B cell (primary cell): ENCODE data around the gene BMPER. TPM values are rescaled to one million over a fixed set of nuclear protein-coding genes. Genes with fewer than 3 reads are reported as not detected.

Experiments
- ATAC-seq: fragments of 200-7000 bp; cut with Tn5 transposase; one replicate; pipeline ENCODE4 v1.10.0; 2021; ENCODE audit warnings: low read depth, mild to moderate bottlenecking, moderate number of reproducible peaks, moderate library complexity
- CTCF ChIA-PET: fragments of 350-600 bp; sonication (Branson Sonifier 250); formaldehyde crosslinking; loops from one replicate; lab custom pipeline; 2021; ENCODE audit warnings: antibody characterized with exemption, inconsistent platforms; lab: Charles Lee
- POLR2A ChIA-PET: fragments of 350-600 bp; sonication (Branson Sonifier 250); formaldehyde crosslinking; loops from one replicate; lab custom pipeline; 2021; ENCODE audit warnings: antibody characterized with exemption; lab: Charles Lee
- DNase-seq: peaks from one replicate; pipeline ENCODE4 v3.0.0; 2013
- H2AFZ ChIP-seq: 2 replicates; pipeline ENCODE4 v1.6.1; 2012; ENCODE audit warnings: mild to moderate bottlenecking, low read depth, low read length; ENCODE audit not compliant: insufficient read depth, poor library complexity, severe bottlenecking
- H3K27ac ChIP-seq, 2 donors: 1 replicate in 1 of 2; 2 replicates in 1 of 2; pipeline ENCODE4 v1.5.1; 2012 to 2013; ENCODE audit warnings: low read length in 2 of 2, mild to moderate bottlenecking in 2 of 2, moderate library complexity in 1 of 2
- H3K27me3 ChIP-seq, 4 experiments: fragments of 200-600 bp in 1 of 4; sonication (generic) in 1 of 4; replicated peaks in 1 of 4; 1 replicate in 2 of 4; 2 replicates in 2 of 4; pipeline versions ENCODE4 v1.6.1 to v1.7.0; 2013 to 2016; ENCODE audit warnings: low read length in 3 of 4, mild to moderate bottlenecking in 2 of 4, mixed read lengths in 1 of 4, moderate library complexity in 1 of 4; ENCODE audit not compliant: insufficient read depth in 4 of 4, control insufficient read depth in 3 of 4; ENCODE audit errors: control extremely low read depth in 1 of 4
- H3K36me3 ChIP-seq, 2 experiments: replicated peaks in 1 of 2; 1 replicate in 1 of 2; 2 replicates in 1 of 2; pipeline versions ENCODE4 v1.6.1 to v1.7.1; 2013; ENCODE audit warnings: low read length in 1 of 2; ENCODE audit not compliant: insufficient read depth in 2 of 2, control insufficient read depth in 1 of 2; ENCODE audit errors: control extremely low read depth in 1 of 2, extremely low read depth in 1 of 2
- H3K4me1 ChIP-seq, 2 donors: fragments of 200-600 bp in 1 of 2; sonication (generic) in 1 of 2; 1 replicate in 1 of 2; 2 replicates in 1 of 2; pipeline versions ENCODE4 v1.5.1 to v1.6.1; 2013 to 2017; ENCODE audit warnings: low read length in 2 of 2; ENCODE audit not compliant: control insufficient read depth in 2 of 2, insufficient read depth in 2 of 2
- H3K4me2 ChIP-seq: replicated peaks from 2 replicates; pipeline ENCODE3; 2012; ENCODE audit warnings: mild to moderate bottlenecking, low read depth, low read length; ENCODE audit not compliant: poor library complexity, severe bottlenecking
- H3K4me3 ChIP-seq, 5 experiments: fragments of 200-600 bp in 1 of 5; sonication (generic) in 1 of 5; 1 replicate in 3 of 5; 2 replicates in 2 of 5; pipeline versions ENCODE4 v1.5.1 to v1.7.0; 2011 to 2016; ENCODE audit warnings: low read length in 4 of 5, mild to moderate bottlenecking in 4 of 5, low read depth in 2 of 5, control low read depth in 1 of 5, moderate library complexity in 1 of 5; ENCODE audit not compliant: insufficient read depth in 1 of 5; ENCODE audit errors: control extremely low read depth in 1 of 5, extremely low read depth in 1 of 5
- H3K79me2 ChIP-seq: fragments of 200-600 bp; sonication (generic); one replicate; pipeline ENCODE4 v1.6.0; 2016; ENCODE audit warnings: low read length; ENCODE audit not compliant: control insufficient read depth, insufficient read depth
- H3K9ac ChIP-seq: fragments of 200-600 bp; sonication (generic); 2 replicates; pipeline ENCODE4 v1.6.1; 2017; ENCODE audit warnings: mild to moderate bottlenecking, low read length, moderate library complexity
- H3K9me3 ChIP-seq, 3 donors: one replicate each; pipeline versions ENCODE4 v1.6.1 to v1.7.1; 2013; ENCODE audit warnings: low read length in 2 of 3; ENCODE audit not compliant: control insufficient read depth in 2 of 3, insufficient read depth in 1 of 3; ENCODE audit errors: control extremely low read depth in 1 of 3
- H4K20me1 ChIP-seq: 2 replicates; pipeline ENCODE4 v1.6.0; 2012; ENCODE audit warnings: mild to moderate bottlenecking, low read length; ENCODE audit not compliant: insufficient read depth, control insufficient read depth, poor library complexity, severe bottlenecking
- H3K27ac Mint-ChIP-seq: one replicate; pipeline ENCODE4 v1.8.0; 2021; ENCODE audit warnings: mixed read lengths
- H3K27me3 Mint-ChIP-seq: one replicate; pipeline ENCODE4 v1.8.0; 2021; ENCODE audit warnings: mixed read lengths
- H3K4me1 Mint-ChIP-seq: one replicate; pipeline ENCODE4 v1.8.0; 2021; ENCODE audit warnings: mixed read lengths
- H3K4me3 Mint-ChIP-seq: one replicate; pipeline ENCODE4 v1.8.0; 2021; ENCODE audit warnings: mixed read lengths
- H3K9me3 Mint-ChIP-seq: one replicate; pipeline ENCODE4 v1.8.0; 2022; ENCODE audit warnings: mixed read lengths; ENCODE audit not compliant: insufficient read depth
- EZH2 ChIP-seq: IDR thresholded peaks from 2 replicates; pipeline ENCODE4 v1.6.1; 2012; ENCODE audit warnings: borderline replicate concordance, low read depth, mild to moderate bottlenecking, moderate library complexity, low read length; ENCODE audit not compliant: insufficient read depth, poor library complexity, severe bottlenecking
- WGBS: methylation state at CpG from one replicate; pipeline ENCODE4 v1.1.5; 2013; ENCODE audit warnings: missing lambda C conversion rate; ENCODE audit not compliant: insufficient coverage; 5-methylcytosine and 5-hydroxymethylcytosine counted together
- intact Hi-C: fragments of 100-400 bp; cut with micrococcal nuclease; formaldehyde crosslinking; loops from one replicate; pipeline ENCODE4 v1.10.0; 2022
- polyA plus RNA-seq: library from polyadenylated mRNA; depleted of rRNA; stranded (reverse); fragments of >200 nt; gene quantifications from 2 replicates; pipeline ENCODE4 v1.2.3, GENCODE V29; 2012
- total RNA-seq, 2 donors: library from RNA; stranded (reverse); fragments of 120-200 nt in 1 of 2; gene quantifications; 1 replicate in 1 of 2; 2 replicates in 1 of 2; pipeline versions ENCODE4 v1.2.3 to v1.2.4, GENCODE V29; 2013 to 2022
- TF ChIP-seq, protein P1 (sequence below): fragments of 200-600 bp; IDR thresholded peaks from one replicate; pipeline ENCODE4 v1.8.0; 2022; ENCODE audit warnings: antibody characterized with exemption, mild to moderate bottlenecking

The BMPER gene
- total and polyA plus RNA-seq, 2 donors (not counting 1 experiment from before 2014, with no cell fraction given): not detected

DNA sequence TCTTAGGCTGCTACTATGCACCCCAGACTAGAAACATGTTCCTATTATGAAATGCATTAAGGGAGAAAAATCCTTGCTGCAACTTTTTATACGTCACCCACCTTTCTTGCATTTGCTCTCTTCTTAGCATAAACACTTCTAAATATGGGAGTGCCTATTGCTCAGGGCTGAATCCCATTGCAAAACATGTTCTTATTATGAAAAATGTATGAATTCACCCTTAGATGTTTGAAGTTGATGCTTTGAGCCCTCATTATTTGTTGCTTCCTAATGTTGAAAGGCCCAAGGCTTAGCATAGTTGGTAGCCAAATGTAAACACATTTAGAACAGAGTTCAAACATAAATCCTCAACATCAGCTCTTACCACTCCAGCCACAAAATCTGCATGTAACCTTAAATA lies 52.8 kb downstream of the BMPER start:
- DNase-seq (no peak), ATAC-seq (no peak)
- H3K4me3 Mint-ChIP-seq: no peak overlapping the region
- Histone ChIP-seq H2AFZ (no peak overlapping the region), H3K27ac (no peak overlapping the region), H4K20me1 (no peaks in the 10 kb centered on the region), H3K9me3 (no peaks in the 10 kb centered on the region), H3K4me3 (no peak overlapping the region), H3K27me3 (peaks cover 0 to 3% (median 0%) of the 10 kb centered on the region in 4 experiments), H3K4me2 (no peak overlapping the region), H3K36me3 (no peaks in the 10 kb centered on the region), H3K9ac (no peak overlapping the region), H3K4me1 (no peaks in the 10 kb centered on the region), H3K79me2 (no peaks in the 10 kb centered on the region)
- no peaks in the 10 kb centered on the region for H3K27me3 Mint-ChIP-seq
- POLR2A ChIA-PET: no interaction called here
- CTCF ChIA-PET: interaction anchor here (0.6 kb wide), 1 partner anchor 1356 kb away, joined by 3 read pairs; no protein-coding TSS in a partner anchor
- intact Hi-C loops: no loop called here
- no peak for TF ChIP-seq EZH2
- TF ChIP-seq, protein P1, sequence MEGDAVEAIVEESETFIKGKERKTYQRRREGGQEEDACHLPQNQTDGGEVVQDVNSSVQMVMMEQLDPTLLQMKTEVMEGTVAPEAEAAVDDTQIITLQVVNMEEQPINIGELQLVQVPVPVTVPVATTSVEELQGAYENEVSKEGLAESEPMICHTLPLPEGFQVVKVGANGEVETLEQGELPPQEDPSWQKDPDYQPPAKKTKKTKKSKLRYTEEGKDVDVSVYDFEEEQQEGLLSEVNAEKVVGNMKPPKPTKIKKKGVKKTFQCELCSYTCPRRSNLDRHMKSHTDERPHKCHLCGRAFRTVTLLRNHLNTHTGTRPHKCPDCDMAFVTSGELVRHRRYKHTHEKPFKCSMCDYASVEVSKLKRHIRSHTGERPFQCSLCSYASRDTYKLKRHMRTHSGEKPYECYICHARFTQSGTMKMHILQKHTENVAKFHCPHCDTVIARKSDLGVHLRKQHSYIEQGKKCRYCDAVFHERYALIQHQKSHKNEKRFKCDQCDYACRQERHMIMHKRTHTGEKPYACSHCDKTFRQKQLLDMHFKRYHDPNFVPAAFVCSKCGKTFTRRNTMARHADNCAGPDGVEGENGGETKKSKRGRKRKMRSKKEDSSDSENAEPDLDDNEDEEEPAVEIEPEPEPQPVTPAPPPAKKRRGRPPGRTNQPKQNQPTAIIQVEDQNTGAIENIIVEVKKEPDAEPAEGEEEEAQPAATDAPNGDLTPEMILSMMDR: no peak
- no peaks in the 10 kb centered on the region for H3K4me1 Mint-ChIP-seq
- WGBS: no CpG with 5 or more reads among the region's 1 CpG
- H3K9me3 Mint-ChIP-seq: no peaks in the 10 kb centered on the region
- H3K27ac Mint-ChIP-seq: no peak overlapping the region

DNA sequence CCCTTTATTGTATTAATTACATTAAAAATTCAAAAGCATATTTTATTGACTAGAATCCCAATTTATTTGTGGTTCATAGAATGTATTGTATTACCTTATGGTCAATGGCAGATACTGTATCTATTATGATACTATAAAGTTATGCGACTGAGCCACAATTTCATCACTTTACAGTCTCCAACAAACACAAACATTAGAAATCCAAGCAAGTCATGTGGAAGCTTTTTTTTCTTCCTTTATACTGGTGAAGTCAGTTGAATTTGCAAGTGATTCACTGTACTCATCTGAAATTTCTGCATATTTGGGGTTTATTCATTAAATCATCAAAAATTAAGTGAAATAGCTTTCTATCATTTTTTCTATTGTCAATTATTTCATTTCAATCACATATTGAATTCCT lies 54.3 kb downstream of the BMPER start:
- no peak for DNase-seq
- no peaks in the 10 kb centered on the region for H3K9me3 Mint-ChIP-seq
- H3K4me3 Mint-ChIP-seq: no peak overlapping the region
- Histone ChIP-seq H4K20me1 (no peaks in the 10 kb centered on the region), H3K4me1 (no peaks in the 10 kb centered on the region), H3K36me3 (no peaks in the 10 kb centered on the region), H3K79me2 (no peaks in the 10 kb centered on the region), H3K27me3 (peaks cover 0 to 3% (median 0%) of the 10 kb centered on the region in 4 experiments), H2AFZ (no peak overlapping the region), H3K4me2 (no peak overlapping the region), H3K9me3 (no peaks in the 10 kb centered on the region), H3K9ac (no peak overlapping the region), H3K27ac (no peak overlapping the region), H3K4me3 (no peak overlapping the region)
- ChIA-PET CTCF (no interaction called here), POLR2A (no interaction called here)
- no peak overlapping the region for H3K27ac Mint-ChIP-seq
- no peak for ATAC-seq
- no CpG with 5 or more reads among the region's 1 CpG for WGBS
- intact Hi-C loops: no loop called here
- H3K4me1 Mint-ChIP-seq: no peaks in the 10 kb centered on the region
- TF ChIP-seq, protein P1: no peak
- TF ChIP-seq EZH2: no peak
- peaks cover 8% of the 10 kb centered on the region for H3K27me3 Mint-ChIP-seq
